Measurements from ENCODE around the gene UBR4. TPM values are rescaled to one million over a fixed set of nuclear protein-coding genes. Genes with fewer than 3 reads are reported as not detected.

Gene UBR4
- total RNA-seq, 1 donor = 149 TPM

GRCh38 chr1:19190468-19190867 is 19.6 kb downstream of the UBR4 start:
- Histone ChIP-seq H4K20me1 (ENCODE audit: insufficient read depth, low read length) (peaks cover 6% of the 10 kb centered on the region), H3K79me2 (ENCODE audit: insufficient read depth, low read length) (peaks cover 46% of the 10 kb centered on the region)

DNA sequence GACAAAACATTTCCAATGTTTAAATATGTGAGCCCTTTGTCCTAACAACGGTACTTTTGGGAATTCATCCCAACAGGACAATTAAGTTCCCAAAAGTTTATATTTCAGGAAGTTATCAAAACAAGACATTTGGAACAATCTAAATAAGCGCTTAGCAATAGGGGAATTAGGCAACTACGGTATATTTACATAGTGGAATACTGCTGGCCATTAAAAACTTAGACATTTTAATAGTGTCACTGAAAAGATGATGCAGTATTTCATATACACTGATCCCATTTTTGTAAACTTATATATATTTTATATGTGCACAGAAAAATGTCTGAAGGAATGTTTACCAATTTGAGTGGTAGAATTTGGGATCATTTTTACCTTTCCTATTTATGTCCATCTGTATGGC is 20.8 kb downstream of the UBR4 start:
- Histone ChIP-seq H3K4me3 (ENCODE audit: insufficient read depth, low read length) (no peak overlapping the region), H4K20me1 (ENCODE audit: insufficient read depth, low read length) (peaks cover 6% of the 10 kb centered on the region)

More at GRCh38 chr1:19190468-19190867, 19.6 kb downstream of the UBR4 start:
- TF ChIP-seq, protein P1, sequence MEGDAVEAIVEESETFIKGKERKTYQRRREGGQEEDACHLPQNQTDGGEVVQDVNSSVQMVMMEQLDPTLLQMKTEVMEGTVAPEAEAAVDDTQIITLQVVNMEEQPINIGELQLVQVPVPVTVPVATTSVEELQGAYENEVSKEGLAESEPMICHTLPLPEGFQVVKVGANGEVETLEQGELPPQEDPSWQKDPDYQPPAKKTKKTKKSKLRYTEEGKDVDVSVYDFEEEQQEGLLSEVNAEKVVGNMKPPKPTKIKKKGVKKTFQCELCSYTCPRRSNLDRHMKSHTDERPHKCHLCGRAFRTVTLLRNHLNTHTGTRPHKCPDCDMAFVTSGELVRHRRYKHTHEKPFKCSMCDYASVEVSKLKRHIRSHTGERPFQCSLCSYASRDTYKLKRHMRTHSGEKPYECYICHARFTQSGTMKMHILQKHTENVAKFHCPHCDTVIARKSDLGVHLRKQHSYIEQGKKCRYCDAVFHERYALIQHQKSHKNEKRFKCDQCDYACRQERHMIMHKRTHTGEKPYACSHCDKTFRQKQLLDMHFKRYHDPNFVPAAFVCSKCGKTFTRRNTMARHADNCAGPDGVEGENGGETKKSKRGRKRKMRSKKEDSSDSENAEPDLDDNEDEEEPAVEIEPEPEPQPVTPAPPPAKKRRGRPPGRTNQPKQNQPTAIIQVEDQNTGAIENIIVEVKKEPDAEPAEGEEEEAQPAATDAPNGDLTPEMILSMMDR (IDR thresholded peaks at IDR 0.05; ENCODE audit: extremely low read depth, low read depth, low read length) = no peak
- H3K4me1 ChIP-seq (ENCODE audit: insufficient read depth, low read length) = no peaks in the 10 kb centered on the region
- H3K36me3 ChIP-seq (ENCODE audit: insufficient read depth, low read length) = peaks cover 85% of the 10 kb centered on the region
- DNase-seq (ENCODE audit: insufficient read length, low spot score, missing footprints) = no peak
- H3K9me3 ChIP-seq (ENCODE audit: low read depth, low read length) = no peaks in the 10 kb centered on the region
- no peak overlapping the region for H3K27ac ChIP-seq (ENCODE audit: low read depth, low read length)
- H3K27me3 ChIP-seq (ENCODE audit: insufficient read depth, low read length) = no peaks in the 10 kb centered on the region
- H2AFZ ChIP-seq (ENCODE audit: low read length) = no peak overlapping the region
- no peak overlapping the region for H3K4me2 ChIP-seq (ENCODE audit: insufficient read depth, low read length)
- no peak overlapping the region for H3K4me3 ChIP-seq (ENCODE audit: insufficient read depth, low read length)

GRCh38 chr1:19187852-19188251 is 22.2 kb downstream of the UBR4 start:
- no peak overlapping the region for H3K4me3 ChIP-seq (ENCODE audit: insufficient read depth, low read length)
- no peaks in the 10 kb centered on the region for H3K27me3 ChIP-seq (ENCODE audit: insufficient read depth, low read length)
- H3K36me3 ChIP-seq (ENCODE audit: insufficient read depth, low read length) = peaks cover 90% of the 10 kb centered on the region
- TF ChIP-seq, protein P1 (IDR thresholded peaks at IDR 0.05; ENCODE audit: extremely low read depth, low read depth, low read length) = no peak
- no peak overlapping the region for H3K4me2 ChIP-seq (ENCODE audit: insufficient read depth, low read length)
- H3K4me1 ChIP-seq (ENCODE audit: insufficient read depth, low read length) = no peaks in the 10 kb centered on the region
- H3K27ac ChIP-seq (ENCODE audit: low read depth, low read length) = no peak overlapping the region
- no peaks in the 10 kb centered on the region for H3K9me3 ChIP-seq (ENCODE audit: low read depth, low read length)
- H4K20me1 ChIP-seq (ENCODE audit: insufficient read depth, low read length) = peaks cover 6% of the 10 kb centered on the region
- peaks cover 32% of the 10 kb centered on the region for H3K79me2 ChIP-seq (ENCODE audit: insufficient read depth, low read length)
- H2AFZ ChIP-seq (ENCODE audit: low read length) = no peak overlapping the region
- no peak for DNase-seq (ENCODE audit: insufficient read length, low spot score, missing footprints)

More for the DNA sequence above, 20.8 kb downstream of the UBR4 start:
- Histone ChIP-seq H3K27ac (ENCODE audit: low read depth, low read length) (no peak overlapping the region), H3K9me3 (ENCODE audit: low read depth, low read length) (no peaks in the 10 kb centered on the region), H2AFZ (ENCODE audit: low read length) (no peak overlapping the region), H3K27me3 (ENCODE audit: insufficient read depth, low read length) (no peaks in the 10 kb centered on the region), H3K4me1 (ENCODE audit: insufficient read depth, low read length) (no peaks in the 10 kb centered on the region), H3K36me3 (ENCODE audit: insufficient read depth, low read length) (peaks cover 90% of the 10 kb centered on the region), H3K79me2 (ENCODE audit: insufficient read depth, low read length) (peaks cover 45% of the 10 kb centered on the region), H3K4me2 (ENCODE audit: insufficient read depth, low read length) (no peak overlapping the region)
- DNase-seq (ENCODE audit: insufficient read length, low spot score, missing footprints) = no peak
- TF ChIP-seq, protein P1 (IDR thresholded peaks at IDR 0.05; ENCODE audit: extremely low read depth, low read depth, low read length) = no peak

DNA sequence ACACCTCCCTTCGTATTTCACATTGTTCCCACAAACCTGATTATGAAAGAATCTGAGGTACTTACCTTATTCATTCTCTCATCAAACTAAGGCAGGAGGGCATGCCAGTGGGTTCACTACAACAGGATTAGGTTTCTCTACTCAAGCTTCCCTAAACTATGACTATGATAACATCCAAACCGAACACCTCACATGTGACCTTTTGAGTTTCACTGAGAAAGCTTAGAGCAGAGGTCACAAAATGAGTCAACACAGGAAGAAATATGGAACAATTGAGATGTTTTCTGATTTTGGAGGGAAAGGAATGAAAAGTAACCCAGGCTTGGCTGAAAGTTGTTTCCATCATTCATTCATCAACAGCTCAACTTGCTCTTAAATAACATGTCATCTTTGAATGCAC is 24.1 kb downstream of the UBR4 start:
- H4K20me1 ChIP-seq (ENCODE audit: insufficient read depth, low read length) = peaks cover 6% of the 10 kb centered on the region
- no peaks in the 10 kb centered on the region for H3K4me1 ChIP-seq (ENCODE audit: insufficient read depth, low read length)
- no peak overlapping the region for H2AFZ ChIP-seq (ENCODE audit: low read length)
- H3K79me2 ChIP-seq (ENCODE audit: insufficient read depth, low read length) = peaks cover 25% of the 10 kb centered on the region
- TF ChIP-seq, protein P1 (IDR thresholded peaks at IDR 0.05; ENCODE audit: extremely low read depth, low read depth, low read length) = no peak
- no peaks in the 10 kb centered on the region for H3K27me3 ChIP-seq (ENCODE audit: insufficient read depth, low read length)
- no peak overlapping the region for H3K4me2 ChIP-seq (ENCODE audit: insufficient read depth, low read length)
- H3K36me3 ChIP-seq (ENCODE audit: insufficient read depth, low read length) = peaks cover 89% of the 10 kb centered on the region
- no peak overlapping the region for H3K27ac ChIP-seq (ENCODE audit: low read depth, low read length)
- H3K9me3 ChIP-seq (ENCODE audit: low read depth, low read length) = no peaks in the 10 kb centered on the region
- DNase-seq (ENCODE audit: insufficient read length, low spot score, missing footprints) = no peak
- H3K4me3 ChIP-seq (ENCODE audit: insufficient read depth, low read length) = no peak overlapping the region

All from osteoblast (primary cell).